ENCODE measurements around the gene LEPR.

- TF ChIP-seq CTCF (IDR thresholded peaks at IDR 0.05; ENCODE audit: low read length) (no peak), EZH2 (optimal IDR thresholded peaks at IDR 0.05; ENCODE audit: low read depth, low read length) (no peak), EZH2phosphoT487 (IDR thresholded peaks at IDR 0.05; ENCODE audit: low read length) (no peak)
Measured at GRCh38 chr1:65469889-65470340, 49.4 kb downstream of the LEPR start.
